GM21367 (cell line): ENCODE data around the gene TAF4B.
"Not testable (repeated sequence)": the region's sequence is repeated elsewhere in the genome, so short reads cannot be mapped to it uniquely, and the experiment has no call there.

Experiments
- ATAC-seq: cut with Tn5 transposase; IDR thresholded peaks from one replicate; pipeline ENCODE4 v1.9.1; 2021; ENCODE audit not compliant: unreplicated experiment

TAF4B gene

GRCh38 chr18:26237363-26237762, 11.1 kb downstream of the TAF4B start:
- not testable (repeated sequence) for ATAC-seq

- not testable (repeated sequence) for ATAC-seq
These were observed 12.5 kb downstream of the TAF4B start for GRCh38 chr18:26238718-26239117.

- not testable (repeated sequence) for ATAC-seq
These were observed 16.1 kb downstream of the TAF4B start for GRCh38 chr18:26242392-26242791.

GRCh38 chr18:26245434-26245833, 19.2 kb downstream of the TAF4B start:
- not testable (repeated sequence) for ATAC-seq

GRCh38 chr18:26252411-26252810, 26.2 kb downstream of the TAF4B start:
- no peak for ATAC-seq

- not testable (repeated sequence) for ATAC-seq
These were observed 28.6 kb downstream of the TAF4B start for GRCh38 chr18:26254808-26255207.

GRCh38 chr18:26255695-26256622, 29.7 kb downstream of the TAF4B start:
- peak; percentile 33 for ATAC-seq

- no peak for ATAC-seq
These were observed 32.5 kb downstream of the TAF4B start for GRCh38 chr18:26258711-26259110.

- not testable (repeated sequence) for ATAC-seq
These were observed 33.2 kb downstream of the TAF4B start for GRCh38 chr18:26259416-26259815.

GRCh38 chr18:26262156-26262555, 35.9 kb downstream of the TAF4B start:
- no peak for ATAC-seq

GRCh38 chr18:26267357-26267930, 41.2 kb downstream of the TAF4B start:
- no peak for ATAC-seq

GRCh38 chr18:26268454-26268853, 42.2 kb downstream of the TAF4B start:
- ATAC-seq, result no peak

- no peak for ATAC-seq
These were observed 45.8 kb downstream of the TAF4B start for GRCh38 chr18:26271917-26272549.

- ATAC-seq, result no peak
These were observed 51.1 kb downstream of the TAF4B start for GRCh38 chr18:26277374-26277773.

GRCh38 chr18:26279428-26279827, 53.2 kb downstream of the TAF4B start:
- ATAC-seq, result no peak

- ATAC-seq, result no peak
These were observed 59.8 kb downstream of the TAF4B start for GRCh38 chr18:26286008-26286407.

GRCh38 chr18:26287644-26288043, 61.4 kb downstream of the TAF4B start:
- ATAC-seq, result no peak

- ATAC-seq, result no peak
These were observed 64.1 kb downstream of the TAF4B start for GRCh38 chr18:26290385-26290784.

GRCh38 chr18:26293982-26294381, 67.7 kb downstream of the TAF4B start:
- no peak for ATAC-seq

- no peak for ATAC-seq
These were observed 71.9 kb downstream of the TAF4B start for GRCh38 chr18:26298107-26298506.

- ATAC-seq, result no peak
These were observed 75.4 kb downstream of the TAF4B start for GRCh38 chr18:26301681-26302080.

GRCh38 chr18:26303222-26303621, 77.0 kb downstream of the TAF4B start:
- ATAC-seq, result not testable (repeated sequence)
